Measurements from ENCODE around the gene IZUMO4.
"Not testable (repeated sequence)": the region's sequence is repeated elsewhere in the genome, so short reads cannot be mapped to it uniquely, and the experiment has no call there.

Gene IZUMO4

DNA sequence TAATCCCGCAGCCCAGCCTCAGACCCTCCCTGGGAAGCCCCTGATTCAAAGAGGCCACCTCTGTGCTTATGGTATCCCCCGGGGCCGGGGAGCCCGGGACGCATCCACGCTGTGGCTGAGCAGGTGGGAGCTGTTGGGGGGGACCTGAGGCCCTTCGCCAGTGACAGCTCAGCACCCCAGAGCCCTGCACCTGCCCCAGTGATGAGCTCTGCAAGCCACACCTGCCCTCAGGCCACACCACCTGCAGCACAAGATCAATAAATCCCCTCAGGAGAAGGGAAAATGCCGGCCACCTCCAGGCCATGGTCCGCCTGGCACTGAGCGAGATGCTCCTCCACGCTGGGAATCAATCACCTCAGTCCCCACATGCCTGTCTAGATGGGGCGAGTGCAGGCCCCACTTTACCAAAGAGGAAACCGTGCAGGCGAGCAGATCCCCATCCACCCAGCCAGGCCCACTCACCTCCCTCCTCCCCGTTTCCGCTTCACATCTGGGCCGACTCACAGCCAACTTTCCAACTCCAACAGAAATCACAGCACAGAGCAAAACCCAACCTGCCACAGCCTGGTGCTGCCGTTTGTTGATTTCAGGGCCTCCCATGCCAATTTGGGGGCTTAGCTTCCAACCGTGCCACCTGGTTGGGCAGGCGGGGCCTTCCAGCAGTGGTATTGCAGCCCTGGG is 13.4 kb upstream of the IZUMO4 start:
- no peak for DNase-seq

DNA sequence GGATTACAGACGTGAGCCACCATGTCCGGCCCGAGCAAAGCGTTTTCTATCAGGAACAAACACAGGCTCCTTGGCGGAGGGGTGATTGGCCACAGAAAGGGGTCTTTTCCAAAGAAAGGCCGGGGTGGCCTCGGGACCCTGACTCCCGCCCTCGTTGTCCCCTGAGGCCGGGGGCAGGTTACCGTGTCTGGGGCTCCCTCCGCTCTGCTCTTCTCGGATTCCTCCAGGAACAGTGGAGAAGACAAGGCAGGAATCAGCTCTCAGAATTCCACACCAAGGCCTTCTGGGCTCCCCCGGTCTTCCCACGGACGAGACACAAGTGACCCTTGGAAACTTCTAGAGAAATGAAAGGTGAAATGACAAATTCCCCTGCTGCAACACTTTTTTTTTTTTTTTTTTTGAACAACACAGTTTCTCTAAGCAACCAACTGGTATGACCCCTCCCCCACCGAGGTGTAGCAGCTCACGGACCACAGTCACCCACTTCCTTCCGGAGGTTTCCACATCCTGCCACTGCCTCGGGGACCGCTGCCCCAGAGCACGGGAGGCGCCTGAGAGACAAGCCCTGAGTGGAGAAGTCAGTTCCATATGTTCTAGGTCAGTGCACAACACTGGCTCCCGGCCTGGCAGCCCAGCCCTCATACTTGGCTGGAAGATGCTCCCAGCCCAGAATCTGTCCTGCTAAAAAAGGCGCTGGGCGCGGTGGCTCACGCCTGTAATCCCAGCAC is 11.6 kb upstream of the IZUMO4 start:
- DNase-seq: no peak

- DNase-seq: not testable (repeated sequence)
Observed at GRCh38 chr19:2086695-2087620, 9.8 kb upstream of the IZUMO4 start.

DNA sequence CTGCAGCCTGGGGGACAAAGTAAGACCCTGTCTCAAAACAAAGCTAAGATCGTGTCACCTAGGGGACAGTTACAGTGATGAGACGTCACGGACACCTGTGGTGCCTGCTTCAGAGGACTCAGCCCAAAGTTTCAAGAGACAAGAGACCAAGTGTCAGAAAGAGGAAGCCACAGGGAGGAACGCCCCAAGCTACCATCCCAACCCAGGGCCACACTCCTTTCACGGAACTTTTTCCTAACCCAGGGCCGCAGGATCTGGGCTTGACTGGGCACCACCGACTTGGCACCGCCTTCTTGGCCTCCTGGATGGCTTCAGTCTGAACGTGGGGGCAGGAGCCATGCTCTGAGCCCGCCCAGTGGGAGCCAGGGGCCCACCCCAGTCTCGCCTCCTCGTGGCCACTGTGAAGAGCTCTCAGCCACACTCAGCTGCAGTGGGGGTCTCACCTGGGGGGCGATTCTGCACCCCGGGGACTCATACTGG is 9.1 kb upstream of the IZUMO4 start:
- no peak for DNase-seq

DNA sequence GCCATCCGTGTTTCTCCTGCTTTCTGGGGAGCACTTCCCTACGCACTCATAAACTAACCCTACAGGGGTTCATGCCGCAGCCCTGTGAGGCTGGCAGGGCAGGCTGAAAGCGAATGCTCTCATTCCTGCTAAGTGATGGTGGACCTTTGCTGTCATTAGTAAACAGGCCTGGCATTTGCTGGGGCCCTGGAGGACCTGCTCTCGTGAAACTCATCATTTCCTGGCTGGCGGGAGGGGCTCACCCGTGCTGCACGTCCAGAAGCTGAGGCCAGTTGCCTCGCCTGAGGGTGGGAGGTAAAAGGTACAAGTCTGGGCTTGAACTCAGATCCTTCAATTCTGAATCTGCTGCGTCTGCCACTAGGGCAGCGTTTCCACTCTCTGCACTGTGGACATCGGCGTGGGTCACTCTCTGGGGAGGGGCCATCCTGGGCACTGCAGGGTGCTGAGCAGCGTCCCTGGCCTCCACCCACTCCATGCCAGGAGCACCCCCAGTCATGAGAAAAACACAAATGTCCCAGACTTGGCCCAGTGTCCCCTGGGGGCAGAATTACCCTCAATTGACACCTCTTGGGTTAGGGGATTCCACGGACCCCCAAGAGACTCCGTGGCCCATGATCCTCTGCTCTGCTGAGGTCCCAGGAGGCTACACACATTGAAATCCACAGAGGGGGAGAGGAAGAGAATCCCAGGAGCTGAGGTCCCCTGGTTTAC is 7.6 kb upstream of the IZUMO4 start:
- no peak for DNase-seq

DNA sequence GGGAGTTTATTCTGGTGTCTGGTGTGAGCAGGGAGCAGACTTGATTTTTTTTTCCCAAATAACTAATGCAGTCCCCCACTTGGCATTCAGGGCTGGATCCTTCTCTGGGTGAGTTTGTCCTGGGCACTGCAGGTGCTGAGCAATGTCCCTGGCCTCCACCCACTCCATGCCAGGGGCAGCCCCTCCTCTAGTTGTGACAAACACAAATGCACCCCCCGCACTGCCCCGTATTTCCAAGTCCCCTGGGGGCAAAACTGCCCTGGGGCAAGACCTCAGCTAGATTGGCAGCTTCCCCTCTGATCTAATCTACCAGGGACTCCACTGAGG is 7.0 kb upstream of the IZUMO4 start:
- DNase-seq: no peak

DNA sequence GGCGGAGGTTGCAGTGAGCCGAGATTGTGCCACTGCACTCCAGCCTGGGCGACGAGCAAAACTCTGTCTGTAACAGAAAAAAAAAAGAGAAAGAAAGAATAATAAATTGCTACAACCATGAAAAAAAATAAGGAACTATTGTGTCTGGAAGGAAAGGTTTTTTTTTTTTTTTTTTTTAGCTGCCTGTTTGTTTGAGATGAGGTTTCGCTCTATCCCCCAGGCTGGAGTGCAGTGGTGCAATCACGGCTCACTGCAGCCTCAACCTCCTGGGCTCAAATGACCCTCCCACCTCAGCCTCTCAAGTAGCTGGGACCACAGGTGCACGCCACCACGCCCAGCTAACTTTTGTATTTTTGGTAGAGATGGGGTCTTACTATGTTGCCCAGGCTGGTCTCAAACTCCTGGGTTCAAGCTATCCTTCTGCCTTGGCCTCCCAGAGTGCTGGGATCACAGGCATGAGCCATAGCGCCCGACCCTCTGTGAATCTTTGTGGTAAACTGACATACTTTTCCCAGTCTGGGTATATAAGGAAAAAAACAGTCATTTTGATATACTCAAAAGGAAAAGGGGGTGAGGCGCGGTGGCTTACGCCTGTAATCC is 4.7 kb upstream of the IZUMO4 start:
- DNase-seq: not testable (repeated sequence)

GRCh38 chr19:2096034-2096479 is 658 bp upstream of the IZUMO4 start, which contains the start of gene MOB3A:
TSS of gene MOB3A (minus strand) at chr19:2096326. CDS start at chr19:2078560, 17,766 bp downstream.
- no peak for DNase-seq

GRCh38 chr19:2097203-2097885 is 629 bp downstream of the IZUMO4 start:
- DNase-seq: no peak

GRCh38 chr19:2097886-2098327 is 1.2 kb downstream of the IZUMO4 start:
- no peak for DNase-seq

DNA sequence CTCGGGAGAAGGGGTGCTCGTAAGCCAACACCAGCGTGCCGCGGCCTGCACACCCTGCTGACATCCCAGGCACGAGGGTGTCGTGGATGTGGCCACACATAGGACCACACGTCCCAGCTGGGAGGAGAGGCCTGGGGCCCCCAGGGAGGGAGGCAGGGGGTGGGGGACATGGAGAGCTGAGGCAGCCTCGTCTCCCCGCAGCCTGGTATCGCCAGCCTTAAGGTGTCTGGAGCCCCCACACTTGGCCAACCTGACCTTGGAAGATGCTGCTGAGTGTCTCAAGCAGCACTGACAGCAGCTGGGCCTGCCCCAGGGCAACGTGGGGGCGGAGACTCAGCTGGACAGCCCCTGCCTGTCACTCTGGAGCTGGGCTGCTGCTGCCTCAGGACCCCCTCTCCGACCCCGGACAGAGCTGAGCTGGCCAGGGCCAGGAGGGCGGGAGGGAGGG is 2.4 kb downstream of the IZUMO4 start:
- no peak for DNase-seq

DNA sequence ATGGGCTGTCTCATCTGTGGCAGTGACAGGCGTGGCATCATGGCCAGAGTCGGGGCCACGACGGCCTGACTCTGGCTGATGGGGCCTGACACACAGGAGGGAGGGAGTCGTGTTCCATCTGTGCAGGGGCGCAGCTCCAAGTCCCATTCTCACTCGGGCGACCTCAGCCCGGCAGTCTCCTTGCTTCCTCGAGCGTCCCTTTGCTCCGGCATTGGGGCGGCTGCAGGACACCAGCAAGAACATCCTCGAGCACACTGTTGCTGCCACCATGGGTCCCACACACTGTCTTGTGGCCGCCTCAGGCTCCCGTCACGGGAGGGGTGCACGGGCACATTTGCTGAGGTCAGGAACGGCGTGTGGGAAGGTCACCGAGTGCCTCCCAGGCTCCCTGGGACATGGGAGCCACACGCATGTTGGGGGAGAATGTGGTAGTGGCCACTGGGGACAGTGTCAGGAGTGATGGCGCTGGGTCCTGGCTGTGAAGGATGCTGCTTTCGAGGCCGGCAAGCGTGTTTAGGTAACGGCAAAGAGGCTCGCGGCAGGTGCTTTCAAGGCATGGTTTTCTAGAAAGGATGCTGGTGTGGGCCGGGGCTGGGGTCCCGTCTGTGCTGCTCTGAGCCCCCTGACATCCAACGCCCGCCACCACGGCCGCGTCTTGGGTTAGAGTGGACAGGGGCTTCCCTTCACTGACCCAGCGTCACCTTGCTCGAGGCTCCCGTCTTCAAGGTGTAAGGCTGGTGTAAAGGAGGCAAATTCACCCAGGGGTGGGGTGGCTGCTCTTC is 3.4 kb downstream of the IZUMO4 start:
- no peak for DNase-seq

- no peak for DNase-seq
Observed at GRCh38 chr19:2100719-2101061, 4.0 kb downstream of the IZUMO4 start.

GRCh38 chr19:2101417-2102335 is 5.0 kb downstream of the IZUMO4 start:
- no peak for DNase-seq

DNA sequence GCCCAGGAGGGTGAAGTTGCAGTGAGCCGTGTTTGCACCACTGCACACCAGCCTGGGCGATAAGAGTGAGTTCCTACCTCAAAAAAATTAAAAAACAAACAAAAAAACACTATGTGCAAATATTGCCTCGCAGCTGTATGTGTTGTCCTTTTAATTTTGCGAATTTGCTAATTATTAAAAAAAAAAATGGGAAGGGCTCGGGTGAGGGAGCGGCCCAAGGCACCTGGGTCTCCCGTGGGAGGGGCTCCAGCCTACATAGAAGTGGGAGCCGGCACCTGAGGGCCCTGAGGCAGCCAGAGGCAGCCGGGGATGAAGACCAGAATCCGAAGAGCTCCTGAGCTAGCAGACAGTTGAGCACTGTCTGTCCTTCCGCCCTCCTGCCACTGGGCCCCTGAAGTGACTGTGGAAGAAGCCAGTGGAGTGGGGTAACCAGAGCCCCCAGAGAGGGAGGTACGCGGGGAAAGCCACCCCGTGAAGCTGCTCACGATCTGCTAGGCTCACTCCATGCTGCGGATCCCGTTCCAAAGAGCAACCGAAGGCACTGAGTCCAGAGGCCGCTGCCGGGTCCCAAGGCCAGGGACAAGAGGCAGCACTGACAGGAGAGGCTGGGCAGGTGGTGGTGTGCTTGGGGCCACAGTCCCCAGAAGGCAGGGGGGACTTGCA is 6.5 kb downstream of the IZUMO4 start:
- no peak for DNase-seq

GRCh38 chr19:2108251-2109016 is 11.7 kb downstream of the IZUMO4 start:
- DNase-seq: no peak

DNA sequence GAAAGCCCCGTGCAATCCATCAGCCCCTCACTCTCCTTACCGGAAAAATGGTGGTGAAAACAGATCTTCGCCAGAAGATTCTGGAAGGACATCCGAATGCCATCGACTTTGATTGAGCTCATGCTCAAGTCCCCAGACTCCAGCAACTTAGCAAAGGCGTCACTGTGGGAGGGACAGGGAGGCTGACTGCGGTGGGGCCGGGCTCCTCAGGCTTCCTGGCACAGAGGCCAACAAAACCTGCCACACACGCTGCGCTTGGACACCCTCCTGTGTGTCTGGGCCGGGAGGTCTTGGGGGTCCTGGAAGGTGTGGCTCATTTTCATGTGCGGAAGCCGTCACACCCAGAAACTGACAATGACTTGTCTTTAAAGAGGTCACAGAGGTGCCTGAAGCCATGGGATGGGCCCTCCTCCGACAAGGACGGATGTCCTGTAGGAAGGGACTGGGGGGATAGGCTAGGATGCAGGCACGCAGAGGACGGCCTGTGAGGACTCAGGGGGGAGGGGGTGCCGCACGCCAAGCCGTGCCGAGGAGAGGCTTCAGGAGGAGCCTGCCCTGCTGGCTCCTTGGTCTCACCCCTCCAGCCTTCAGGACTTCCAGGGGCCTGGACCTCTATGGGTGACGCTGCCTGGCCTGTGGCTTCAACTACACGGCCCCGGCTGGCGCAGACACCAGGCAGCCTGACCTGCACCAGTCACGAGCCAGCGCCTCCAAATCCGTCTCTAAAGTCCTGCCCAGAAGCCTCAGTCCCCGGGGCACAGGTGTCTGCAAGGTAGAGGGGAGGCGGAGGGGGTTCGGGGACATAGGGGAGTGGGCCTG is 12.5 kb downstream of the IZUMO4 start:
- DNase-seq: no peak

Measured in cerebellar nuclear complex (tissue), 1 donor.